HepG2 (cell line): ENCODE results near the gene TXNIP. TPM values are rescaled to one million over a fixed set of nuclear protein-coding genes. Genes with fewer than 3 reads are reported as not detected.

ENCODE experiments used
- ATAC-seq: fragments of 200-7000 bp; cut with Tn5 transposase; 3 replicates; pipeline ENCODE4 v1.9.1; 2020; ENCODE audit warnings: mild to moderate bottlenecking, moderate library complexity
- BruUV-seq: library from RNA; stranded (reverse); fragments of 400-500 nt; replicated peaks from 2 replicates; lab custom pipeline; 2021; lab: Mats Ljungman, UMichigan
- CTCF ChIA-PET: fragments of 300-600 bp; formaldehyde crosslinking; extraction: SDS; loops from one replicate; lab custom pipeline; 2021; ENCODE audit warnings: low total read pairs, inconsistent platforms, low intra/inter-chr PET ratio; lab: Yijun Ruan, JAX
- POLR2A ChIA-PET: fragments of 350-600 bp; sonication (Branson Sonifier 250); formaldehyde crosslinking; loops from one replicate; lab custom pipeline; 2020; ENCODE audit warnings: antibody characterized with exemption, inconsistent platforms; lab: Yijun Ruan, JAX
- DNase-seq: peaks from one replicate; pipeline ENCODE4 v3.0.0-alpha.2; 2015; ENCODE audit warnings: low spot score
- FAIRE-seq: peaks from 3 replicates; lab custom pipeline; 2011; peaks lifted over from hg19 to GRCh38; lab: Jason Lieb, UNC
- H2AFZ ChIP-seq: one replicate; pipeline ENCODE4 v1.6.1; 2011; ENCODE audit warnings: low read length, inconsistent platforms
- H3K27ac ChIP-seq: fragments of 300-600 bp; 3 replicates; pipeline ENCODE4 v1.8.0; 2011; ENCODE audit warnings: mixed run types, mild to moderate bottlenecking, mixed read lengths, low read length, inconsistent platforms; ENCODE audit not compliant: insufficient read depth; ENCODE audit errors: extremely low read length
- H3K27me3 ChIP-seq, 2 experiments: fragments of 200-600 bp in 1 of 2; 2 replicates in 1 of 2; 3 replicates in 1 of 2; pipeline versions ENCODE4 v1.6.0 to v1.8.0; 2011; ENCODE audit warnings: low read length in 2 of 2, mild to moderate bottlenecking in 2 of 2, moderate library complexity in 2 of 2, inconsistent platforms in 1 of 2; ENCODE audit not compliant: insufficient read depth in 2 of 2, control insufficient read depth in 1 of 2
- H3K36me3 ChIP-seq, 2 experiments: fragments of 200-600 bp in 1 of 2; replicated peaks in 1 of 2; 2 replicates in 1 of 2; 3 replicates in 1 of 2; pipeline versions ENCODE4 v1.5.1 to v1.8.0; 2011; ENCODE audit warnings: low read length in 2 of 2, inconsistent platforms in 1 of 2; ENCODE audit not compliant: insufficient read depth in 2 of 2, control insufficient read depth in 1 of 2
- H3K4me1 ChIP-seq: 2 replicates; pipeline ENCODE4 v1.5.1; 2012; ENCODE audit warnings: low read length, inconsistent platforms; ENCODE audit not compliant: insufficient read depth
- H3K4me2 ChIP-seq: 2 replicates; pipeline ENCODE4 v1.6.0; 2011; ENCODE audit warnings: low read depth, low read length, inconsistent platforms
- H3K4me3 ChIP-seq, 3 experiments: fragments of 200-600 bp in 1 of 3; sonication (generic), shearing (Covaris generic) in 1 of 3; replicated peaks in 1 of 3; 2 replicates each; pipeline ENCODE4 v1.5.1; 2011 to 2016; ENCODE audit warnings: low read length in 3 of 3, inconsistent platforms in 2 of 3, low read depth in 2 of 3, mild to moderate bottlenecking in 2 of 3, control low read depth in 1 of 3, mixed read lengths in 1 of 3; ENCODE audit not compliant: insufficient read depth in 1 of 3
- H3K79me2 ChIP-seq: one replicate; pipeline ENCODE4 v1.6.1; 2011; ENCODE audit warnings: low read length, inconsistent platforms; ENCODE audit not compliant: insufficient read depth
- H3K9ac ChIP-seq: 2 replicates; pipeline ENCODE4 v1.6.0; 2011; ENCODE audit warnings: mild to moderate bottlenecking, low read depth, low read length, inconsistent platforms; ENCODE audit not compliant: insufficient read depth
- H3K9me3 ChIP-seq: 2 replicates; pipeline ENCODE4 v1.5.1; 2012; ENCODE audit warnings: mild to moderate bottlenecking, low read length
- H4K20me1 ChIP-seq: 2 replicates; pipeline ENCODE4 v1.6.0; 2011; ENCODE audit warnings: inconsistent platforms, mild to moderate bottlenecking, low read length, moderate library complexity; ENCODE audit not compliant: insufficient read depth
- FOSL2 ChIP-seq: sonication (generic); formaldehyde crosslinking; IDR thresholded peaks from 2 replicates; pipeline ENCODE4 v1.4.0; 2020; ENCODE audit warnings: missing genetic modification reagents
- HNRNPK ChIP-seq: fragments of 200-400 bp; formaldehyde crosslinking; IDR thresholded peaks from 2 replicates; pipeline ENCODE4 v1.6.1; 2018; ENCODE audit warnings: low read length, low read depth, moderate library complexity, mild to moderate bottlenecking; ENCODE audit not compliant: poor library complexity, severe bottlenecking
- MAF1 ChIP-seq: sonication (generic); formaldehyde crosslinking; IDR thresholded peaks from 2 replicates; pipeline ENCODE4 v1.5.0; 2020; ENCODE audit warnings: missing genetic modification reagents, borderline replicate concordance
- MEIS1 ChIP-seq: sonication (generic); formaldehyde crosslinking; IDR thresholded peaks from 2 replicates; pipeline ENCODE4 v1.9.0; 2021; ENCODE audit warnings: mild to moderate bottlenecking, missing genetic modification reagents, moderate library complexity, borderline replicate concordance
- NR2F1 ChIP-seq, 2 experiments: fragments of 450-650 bp in 1 of 2; formaldehyde crosslinking in 1 of 2; IDR thresholded peaks; 2 replicates each; pipeline versions ENCODE4 v1.5.0 to v1.6.1; 2016 to 2020; ENCODE audit warnings: mild to moderate bottlenecking in 1 of 2, missing compliant biosample characterization in 1 of 2, missing genetic modification reagents in 1 of 2, moderate library complexity in 1 of 2
- ZFP36 ChIP-seq: fragments of 150-350 bp; IDR thresholded peaks from 2 replicates; pipeline ENCODE4 v1.6.1; 2018; ENCODE audit warnings: borderline replicate concordance, low read length, low read depth; ENCODE audit not compliant: partially characterized antibody
- ZNF552 ChIP-seq: sonication (generic); formaldehyde crosslinking; IDR thresholded peaks from 2 replicates; pipeline ENCODE4 v1.9.0; 2022; ENCODE audit warnings: missing genetic modification reagents, mild to moderate bottlenecking, borderline replicate concordance
- WGBS: methylation state at CpG from one replicate; pipeline ENCODE4 v1.1.6; 2017; ENCODE audit warnings: low lambda C conversion rate; 5-methylcytosine and 5-hydroxymethylcytosine counted together
- in situ Hi-C: cut with HindIII; loops from 2 replicates; pipeline ENCODE4 v1.10.0; 2017; ENCODE audit warnings: low pct_unique_long_range_greater_than_20kb; ENCODE audit not compliant: extremely low pct_ligation_motif_present
- intact Hi-C: fragments of 100-400 bp; cut with micrococcal nuclease; formaldehyde crosslinking; loops from one replicate; pipeline ENCODE4 v1.10.0; 2022; ENCODE audit not compliant: unreplicated experiment
- polyA plus RNA-seq, 8 experiments: library from polyadenylated mRNA; depleted of rRNA in 3 of 8; stranded (reverse) in 7 of 8; unstranded in 1 of 8; fragments of >200 nt; fragmentation: Illumina TruSeq in 4 of 8; extraction: Trizol in 4 of 8; gene quantifications; 2 replicates each; pipeline versions ENCODE4 v1.2.1 to v1.2.3, GENCODE V29; 2011 to 2016; ENCODE audit warnings: low read depth in 4 of 8, missing spikeins in 1 of 8, mixed read lengths in 1 of 8; ENCODE audit not compliant: insufficient read depth in 1 of 8
- total RNA-seq, 5 experiments: library from RNA; depleted of rRNA; stranded (reverse); fragments of >200 nt; fragmentation: Illumina TruSeq; extraction: Trizol; gene quantifications; 2 replicates each; pipeline ENCODE4 v1.2.3, GENCODE V29; 2016; ENCODE audit warnings: low read depth in 1 of 5
- TF ChIP-seq, protein P1 (sequence below): sonication (generic); formaldehyde crosslinking; IDR thresholded peaks from 2 replicates; pipeline ENCODE4 v1.4.0; 2020; ENCODE audit warnings: missing genetic modification reagents
- TF ChIP-seq, protein P2 (sequence below): sonication (generic); formaldehyde crosslinking; IDR thresholded peaks from 2 replicates; pipeline ENCODE4 v1.8.1; 2022; ENCODE audit warnings: mild to moderate bottlenecking, missing genetic modification reagents

Gene TXNIP
- total and polyA plus RNA-seq, 2 of the 13 experiments (the other 11 are each of a cell fraction or from before 2014, with no cell fraction given) = 24.4 to 237 TPM

- Histone ChIP-seq H4K20me1 (no peaks in the 10 kb centered on the region), H3K79me2 (no peaks in the 10 kb centered on the region), H3K27ac (no peak within 1 kb of the TSS), H3K4me1 (peaks cover 27% of the 10 kb centered on the region), H3K27me3 (no peaks in the 10 kb centered on the region), H3K9ac (no peak within 1 kb of the TSS), H3K36me3 (no peaks in the 10 kb centered on the region), H3K9me3 (no peaks in the 10 kb centered on the region), H3K4me3 (no peak within 1 kb of the TSS), H3K4me2 (peak within 1 kb of the TSS; percentile 42), H2AFZ (no peak within 1 kb of the TSS)
- in situ Hi-C loops = no loop called here
- intact Hi-C loops = no loop called here
- BruUV-seq = no TSS peak
- POLR2A ChIA-PET = interaction anchor here (1.2 to 2.9 kb wide), 3 partner anchors 11 to 30 kb away, joined by 6 to 15 read pairs (median 15); no protein-coding TSS in a partner anchor
- no peak for DNase-seq
- 37% methylated on average over 5 of the region's 5 CpGs for WGBS
- FAIRE-seq = no peak
- CTCF ChIA-PET = no interaction called here
- ATAC-seq = no peak
- TF ChIP-seq ZNF552 (CRISPR knock-in tag) (no peak), MEIS1 (CRISPR knock-in tag) (no peak), HNRNPK (peak; percentile 31), NR2F1 (CRISPR knock-in tag; IDR thresholded peaks at IDR 0.05) (no peak), ZFP36 (peak; percentile 82), MAF1 (no peak)
Measured at GRCh38 chr1:146021622-146022402, 25.4 kb upstream of the TXNIP start, which contains the start of gene HJV. Gene HJV, minus strand, starts transcription at chr1:146021735. Its CDS starts 1,504 bp downstream, at chr1:146020231.

- Histone ChIP-seq H3K9me3 (no peaks in the 10 kb centered on the region), H3K36me3 (no peaks in the 10 kb centered on the region), H2AFZ (no peak overlapping the region), H3K27ac (no peak overlapping the region), H3K27me3 (no peaks in the 10 kb centered on the region), H3K79me2 (no peaks in the 10 kb centered on the region), H3K4me1 (peaks cover 27% of the 10 kb centered on the region), H4K20me1 (no peaks in the 10 kb centered on the region), H3K9ac (no peak overlapping the region), H3K4me2 (peak overlapping the region; percentile 42; the same call in 1 of the 2 replicates), H3K4me3 (no peak overlapping the region)
- BruUV-seq = no TSS peak
- ChIA-PET POLR2A (interaction anchor here (1.0 to 2.9 kb wide), 7 partner anchors 12 to 94 kb away, joined by 3 to 15 read pairs (median 6); partner anchors contain the start of genes ANKRD34A, POLR3GL and RBM8A), CTCF (no interaction called here)
- in situ Hi-C loops (no loop called here), intact Hi-C loops (no loop called here)
- ATAC-seq = no peak
- TF ChIP-seq, protein P1, sequence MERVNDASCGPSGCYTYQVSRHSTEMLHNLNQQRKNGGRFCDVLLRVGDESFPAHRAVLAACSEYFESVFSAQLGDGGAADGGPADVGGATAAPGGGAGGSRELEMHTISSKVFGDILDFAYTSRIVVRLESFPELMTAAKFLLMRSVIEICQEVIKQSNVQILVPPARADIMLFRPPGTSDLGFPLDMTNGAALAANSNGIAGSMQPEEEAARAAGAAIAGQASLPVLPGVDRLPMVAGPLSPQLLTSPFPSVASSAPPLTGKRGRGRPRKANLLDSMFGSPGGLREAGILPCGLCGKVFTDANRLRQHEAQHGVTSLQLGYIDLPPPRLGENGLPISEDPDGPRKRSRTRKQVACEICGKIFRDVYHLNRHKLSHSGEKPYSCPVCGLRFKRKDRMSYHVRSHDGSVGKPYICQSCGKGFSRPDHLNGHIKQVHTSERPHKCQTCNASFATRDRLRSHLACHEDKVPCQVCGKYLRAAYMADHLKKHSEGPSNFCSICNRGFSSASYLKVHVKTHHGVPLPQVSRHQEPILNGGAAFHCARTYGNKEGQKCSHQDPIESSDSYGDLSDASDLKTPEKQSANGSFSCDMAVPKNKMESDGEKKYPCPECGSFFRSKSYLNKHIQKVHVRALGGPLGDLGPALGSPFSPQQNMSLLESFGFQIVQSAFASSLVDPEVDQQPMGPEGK = 0 out of 2 replicates have a peak, but pooled peaks have one; percentile 24
- TF ChIP-seq, protein P2, sequence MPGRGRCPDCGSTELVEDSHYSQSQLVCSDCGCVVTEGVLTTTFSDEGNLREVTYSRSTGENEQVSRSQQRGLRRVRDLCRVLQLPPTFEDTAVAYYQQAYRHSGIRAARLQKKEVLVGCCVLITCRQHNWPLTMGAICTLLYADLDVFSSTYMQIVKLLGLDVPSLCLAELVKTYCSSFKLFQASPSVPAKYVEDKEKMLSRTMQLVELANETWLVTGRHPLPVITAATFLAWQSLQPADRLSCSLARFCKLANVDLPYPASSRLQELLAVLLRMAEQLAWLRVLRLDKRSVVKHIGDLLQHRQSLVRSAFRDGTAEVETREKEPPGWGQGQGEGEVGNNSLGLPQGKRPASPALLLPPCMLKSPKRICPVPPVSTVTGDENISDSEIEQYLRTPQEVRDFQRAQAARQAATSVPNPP (CRISPR knock-in tag) = no peak
- peak; percentile 29; the same call in 1 of the 2 replicates for TF ChIP-seq FOSL2 (CRISPR knock-in tag)
- FAIRE-seq = no peak
- DNase-seq = no peak
- WGBS = 37% methylated on average over 1 of the region's 1 CpG
Measured at GRCh38 chr1:146021050-146021445, 24.7 kb upstream of the TXNIP start.
